GM19468 (cell line): ENCODE data around the gene TSPAN18.

Source experiments
- ATAC-seq: cut with Tn5 transposase; IDR thresholded peaks from one replicate; pipeline ENCODE4 v1.9.1; 2021; ENCODE audit warnings: mild to moderate bottlenecking, moderate library complexity, moderate number of reproducible peaks; ENCODE audit not compliant: unreplicated experiment; ENCODE audit errors: extremely low read depth

TSPAN18 gene

DNA sequence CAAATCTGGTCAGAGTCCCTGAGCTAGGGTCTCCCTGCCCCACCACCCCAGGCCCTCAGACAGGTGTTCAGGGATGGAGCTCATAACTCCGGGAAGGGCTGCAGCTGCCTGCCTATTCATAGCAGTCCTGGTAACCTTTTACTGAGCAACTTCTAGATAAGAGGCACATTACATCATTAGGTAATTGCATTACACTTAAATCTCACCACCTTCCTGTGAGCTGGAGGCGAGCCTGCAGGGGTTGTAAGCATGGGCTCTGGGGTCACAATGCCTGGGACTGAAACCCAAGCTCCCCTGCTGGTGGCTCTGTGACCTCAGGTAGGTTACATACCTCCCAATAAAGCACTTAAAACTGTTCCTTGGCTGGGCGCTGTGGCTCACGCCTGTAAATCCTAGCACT, 201.4 kb downstream of the TSPAN18 start:
- ATAC-seq: no peak

DNA sequence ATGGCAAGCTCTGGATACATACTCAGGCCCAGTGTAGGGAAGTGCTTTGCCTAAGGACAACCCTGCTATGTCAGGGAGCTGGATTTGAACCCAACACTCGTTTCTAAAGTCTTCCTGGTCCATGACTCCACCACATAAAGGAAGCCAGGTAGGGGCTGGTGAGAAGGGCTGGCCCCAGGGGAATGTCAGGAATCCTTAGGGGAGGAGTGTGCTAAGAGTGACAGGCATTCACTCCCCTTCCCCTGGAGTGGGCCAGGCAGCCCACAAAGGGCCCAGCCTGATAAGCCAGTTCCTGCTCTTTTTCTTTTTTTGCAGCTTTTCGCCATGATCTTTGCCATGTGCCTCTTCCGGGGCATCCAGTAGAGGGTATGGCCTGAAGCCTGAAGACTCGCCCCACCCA, 202.1 kb downstream of the TSPAN18 start:
- no peak for ATAC-seq

DNA sequence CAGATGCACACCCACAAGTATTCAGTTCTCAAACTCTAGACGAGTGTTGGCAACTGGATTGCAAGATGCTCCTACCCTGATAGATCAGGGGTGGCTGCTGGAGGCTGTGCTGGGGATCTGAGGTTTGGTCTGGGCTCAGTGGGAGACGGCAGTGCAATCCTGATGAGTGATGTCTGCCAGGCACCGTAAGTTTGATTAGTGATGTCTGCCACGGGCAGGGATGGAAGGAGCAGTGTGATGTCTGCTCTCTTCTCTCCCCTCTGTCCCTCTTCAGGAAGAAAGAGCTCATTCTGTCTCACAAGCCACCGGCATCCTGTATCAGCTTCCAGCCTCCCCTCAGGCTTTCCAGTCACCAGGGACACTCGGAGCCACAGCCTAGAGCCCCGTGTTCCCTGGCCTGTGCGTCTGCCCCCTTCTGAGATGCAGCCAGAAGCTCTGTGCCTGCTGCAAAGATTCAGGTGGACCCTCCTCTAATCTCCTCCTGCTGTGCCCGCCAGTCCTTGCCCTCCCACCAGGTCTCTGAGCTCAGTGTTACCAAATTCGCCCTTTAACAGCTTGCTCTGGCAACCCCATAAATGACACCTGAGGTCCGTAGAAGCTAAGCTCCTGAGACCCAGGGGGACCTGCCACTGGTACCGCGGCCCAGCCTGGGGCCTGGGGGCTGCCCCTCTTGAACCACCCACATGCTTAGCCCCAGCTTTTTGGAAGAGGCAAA, 204.0 kb downstream of the TSPAN18 start:
- no peak for ATAC-seq

DNA sequence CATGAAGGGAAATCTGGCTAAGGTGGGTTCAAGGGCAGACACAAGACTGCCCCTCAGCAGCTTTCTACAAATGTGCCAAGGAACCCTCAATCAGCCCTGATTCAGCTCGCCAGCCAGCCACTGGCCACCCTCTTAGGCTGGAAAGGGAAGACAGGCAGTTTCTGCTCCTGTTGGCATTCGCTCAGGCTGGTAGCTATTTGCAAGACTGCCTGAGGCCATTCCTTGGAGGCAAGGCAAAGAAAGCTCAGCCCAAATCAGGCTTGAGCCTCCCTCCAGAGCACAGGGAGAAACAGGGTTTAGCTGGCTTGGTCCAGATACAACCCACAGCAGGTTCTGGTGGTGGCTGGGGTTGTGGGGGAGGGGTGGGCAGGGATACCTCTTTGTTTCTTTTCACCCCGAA, 204.7 kb downstream of the TSPAN18 start:
- no peak for ATAC-seq

DNA sequence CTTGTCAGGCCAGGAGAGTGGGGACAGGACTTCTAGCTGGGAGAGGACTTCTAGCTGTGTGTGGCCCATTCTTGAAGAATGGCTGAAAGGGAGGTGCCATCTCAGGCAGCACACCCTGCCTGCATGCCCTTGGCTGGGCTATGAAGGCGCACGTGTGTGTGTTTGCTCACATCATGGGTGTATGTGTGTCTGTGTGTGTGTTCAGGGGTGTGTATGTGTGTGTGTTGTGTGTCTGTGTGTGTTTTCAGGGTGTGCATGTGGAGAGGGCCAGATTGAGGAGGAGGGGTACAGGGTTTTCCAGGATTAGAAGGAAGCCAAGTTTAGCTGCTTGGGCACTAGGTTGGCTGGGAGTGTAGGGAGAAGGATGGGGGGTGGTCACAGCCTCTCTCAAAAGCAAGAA, 207.3 kb downstream of the TSPAN18 start:
- ATAC-seq: no peak

DNA sequence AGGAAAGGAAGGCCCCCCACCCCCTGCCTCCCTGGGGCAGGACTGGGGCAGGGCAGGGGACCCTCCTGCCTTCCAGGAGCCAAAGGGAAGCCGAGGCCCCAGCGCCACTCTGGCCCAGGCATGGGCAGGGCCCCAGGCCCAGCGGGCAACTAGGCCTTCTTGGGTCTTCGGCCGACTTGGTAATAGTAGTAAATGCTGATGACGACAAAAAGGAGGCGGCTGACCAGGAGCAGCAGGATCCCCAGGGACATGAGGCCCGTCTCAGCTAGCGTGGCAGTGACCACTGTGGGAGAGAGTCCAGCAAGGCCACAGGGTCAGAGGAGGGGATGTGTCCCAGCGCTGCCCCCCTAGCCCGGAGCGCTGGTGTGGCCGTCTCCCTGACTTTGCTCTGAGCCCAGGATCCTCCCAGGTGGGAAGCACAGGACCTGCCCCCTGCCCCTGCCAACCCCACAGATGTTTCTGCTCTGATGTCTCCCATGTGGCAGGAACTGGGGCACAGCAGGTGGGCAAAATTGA, 208.0 kb downstream of the TSPAN18 start:
- ATAC-seq: no peak

DNA sequence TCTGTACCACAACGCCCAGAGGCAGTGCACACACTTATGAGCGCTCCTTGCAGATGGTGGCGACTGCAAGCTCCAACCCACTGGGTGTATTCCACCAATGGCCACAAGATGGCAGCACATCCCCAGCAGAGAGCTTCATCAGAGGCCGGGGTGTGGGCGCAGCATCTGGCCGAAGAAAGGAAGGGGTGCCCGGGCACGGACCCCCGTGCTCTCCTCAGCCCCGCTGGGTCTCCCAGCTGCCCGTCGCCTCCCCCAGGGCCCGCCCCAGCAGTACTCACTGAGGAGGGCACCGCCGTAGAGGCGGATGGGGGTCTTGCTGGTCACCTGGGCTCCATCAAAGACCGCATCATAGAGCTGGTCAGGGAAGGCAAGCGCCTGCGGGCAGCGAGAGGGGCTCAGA, 209.8 kb downstream of the TSPAN18 start:
- peak; percentile 58 for ATAC-seq

DNA sequence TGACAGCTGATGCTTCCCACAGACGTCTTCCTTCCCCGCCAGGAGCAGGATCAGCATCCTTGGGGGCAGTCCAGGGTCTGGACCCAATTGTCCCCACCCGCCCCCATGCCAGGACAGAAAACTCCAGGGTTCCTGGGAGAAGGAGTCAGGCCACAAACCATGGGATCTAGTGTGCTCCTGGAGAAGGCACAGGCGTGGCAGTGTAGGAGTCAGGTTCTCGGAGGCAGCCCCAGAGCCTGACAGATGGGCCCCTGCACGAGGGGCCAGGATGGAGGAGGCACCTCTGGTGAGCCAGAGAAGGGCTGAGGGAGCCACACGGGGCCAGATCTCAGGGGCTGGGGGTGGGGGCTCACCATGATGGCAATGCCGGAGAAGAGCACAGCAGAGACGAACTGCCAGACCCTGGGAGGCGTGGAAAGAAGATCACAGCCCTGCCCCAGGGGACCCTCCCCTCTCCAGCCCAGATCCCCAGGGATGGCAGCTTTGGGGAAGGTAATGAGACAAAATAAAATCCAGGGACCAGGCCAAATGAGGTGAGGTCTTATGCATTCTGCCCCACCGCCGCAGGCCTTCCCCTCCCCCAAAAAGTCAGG, 210.3 kb downstream of the TSPAN18 start:
- no peak for ATAC-seq

DNA sequence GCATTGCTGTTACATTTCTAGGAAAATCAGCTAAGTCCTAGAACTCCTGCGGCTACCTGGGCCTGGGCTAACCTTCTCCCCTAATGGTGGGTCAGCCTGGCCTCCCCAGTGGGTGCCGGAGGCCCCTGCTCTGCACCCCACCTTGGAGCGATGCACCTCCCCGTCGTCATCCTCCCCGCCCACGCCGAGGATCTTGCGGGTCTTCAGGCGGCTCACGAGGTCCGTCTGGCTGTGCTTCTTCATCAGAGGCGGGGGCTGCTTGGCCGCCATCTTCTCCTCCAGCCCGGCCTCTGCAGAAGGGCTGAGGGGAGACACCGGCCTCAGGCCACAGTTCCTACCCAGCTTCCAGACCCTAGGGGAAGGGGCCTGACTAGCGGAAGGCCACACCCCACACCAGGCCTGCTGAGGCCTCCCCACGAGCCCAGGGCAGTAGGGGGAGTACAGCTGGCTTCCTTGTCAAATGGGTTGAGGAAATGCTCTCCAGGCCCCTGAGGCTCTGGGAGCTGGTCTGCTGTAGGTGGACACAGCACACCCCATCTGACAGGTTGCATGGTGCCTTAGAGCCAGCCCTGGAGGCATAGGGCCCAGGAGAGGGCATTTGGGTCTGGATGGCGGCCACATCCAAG, 211.4 kb downstream of the TSPAN18 start:
- no peak for ATAC-seq

DNA sequence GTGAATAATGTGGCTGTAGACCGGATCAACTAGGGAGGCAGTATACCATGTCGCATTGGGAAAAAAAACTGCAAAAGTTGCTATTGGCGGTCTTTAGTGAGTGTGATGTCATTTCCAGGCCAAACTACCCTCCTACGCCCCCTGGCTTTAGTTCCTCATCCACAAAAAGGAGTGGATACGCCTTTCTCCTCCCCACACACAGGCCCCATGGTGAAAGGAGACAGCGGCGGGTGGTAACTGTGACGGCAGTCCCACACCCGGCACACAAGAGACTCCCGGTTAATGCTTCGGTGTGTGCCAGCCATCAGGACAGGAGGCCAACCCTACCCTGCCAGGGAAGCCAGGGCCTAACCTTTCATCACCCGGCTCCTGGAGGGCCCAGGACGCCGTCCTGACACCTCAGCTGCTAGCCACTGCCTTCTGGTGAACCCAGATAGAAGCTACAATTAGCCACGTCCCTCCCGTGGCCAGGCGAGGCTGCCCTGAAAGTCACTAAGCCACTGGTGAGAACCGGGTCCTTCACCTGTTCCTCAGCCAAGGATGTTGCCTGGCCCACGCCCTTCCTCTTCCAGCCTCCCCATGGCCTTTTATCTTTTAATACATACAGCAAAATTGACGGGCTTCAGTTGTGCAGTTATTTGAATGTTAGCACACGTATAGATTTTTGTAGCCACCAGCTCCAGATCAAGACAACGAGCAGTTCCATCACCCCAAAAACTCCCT, 213.1 kb downstream of the TSPAN18 start:
- no peak for ATAC-seq

DNA sequence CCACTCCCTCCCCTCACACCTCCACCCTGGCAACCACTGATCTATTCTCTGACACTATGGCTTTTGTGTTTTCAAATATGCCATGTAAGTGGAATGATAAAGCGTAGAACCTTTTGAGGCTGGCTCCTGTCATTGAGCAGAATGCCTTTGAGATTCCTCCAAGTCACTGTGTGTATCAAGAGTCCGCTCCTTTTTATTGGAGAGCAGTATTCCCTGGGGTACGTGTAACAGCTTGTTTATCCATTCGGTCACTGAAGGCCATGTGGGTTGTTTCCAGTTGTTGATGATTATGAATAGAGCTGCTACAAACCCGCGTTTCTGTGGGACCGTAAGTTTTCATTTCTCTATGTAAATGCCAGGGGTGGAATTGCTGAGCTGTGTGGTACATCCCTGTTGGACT, 213.6 kb downstream of the TSPAN18 start:
- ATAC-seq: no peak

DNA sequence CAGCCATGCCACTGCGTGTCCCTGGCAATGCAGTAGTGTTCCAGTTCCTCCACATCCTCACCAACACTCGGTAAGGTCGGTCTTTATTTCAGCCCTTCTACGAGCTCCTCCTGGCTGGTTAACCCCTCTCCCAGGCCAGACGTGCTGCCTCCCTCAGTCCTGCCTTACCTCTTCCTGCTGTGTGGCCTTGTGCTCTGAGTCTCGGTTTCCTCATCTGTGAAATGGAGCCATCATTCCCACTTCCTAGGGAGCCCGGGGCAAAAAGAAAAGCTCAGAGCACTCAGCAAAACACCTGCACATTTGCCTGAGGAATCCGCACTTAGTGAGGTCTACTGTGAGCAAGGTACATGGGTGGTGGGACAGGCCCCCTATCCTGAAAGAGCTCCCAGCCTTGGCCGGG, 214.1 kb downstream of the TSPAN18 start:
- no peak for ATAC-seq

DNA sequence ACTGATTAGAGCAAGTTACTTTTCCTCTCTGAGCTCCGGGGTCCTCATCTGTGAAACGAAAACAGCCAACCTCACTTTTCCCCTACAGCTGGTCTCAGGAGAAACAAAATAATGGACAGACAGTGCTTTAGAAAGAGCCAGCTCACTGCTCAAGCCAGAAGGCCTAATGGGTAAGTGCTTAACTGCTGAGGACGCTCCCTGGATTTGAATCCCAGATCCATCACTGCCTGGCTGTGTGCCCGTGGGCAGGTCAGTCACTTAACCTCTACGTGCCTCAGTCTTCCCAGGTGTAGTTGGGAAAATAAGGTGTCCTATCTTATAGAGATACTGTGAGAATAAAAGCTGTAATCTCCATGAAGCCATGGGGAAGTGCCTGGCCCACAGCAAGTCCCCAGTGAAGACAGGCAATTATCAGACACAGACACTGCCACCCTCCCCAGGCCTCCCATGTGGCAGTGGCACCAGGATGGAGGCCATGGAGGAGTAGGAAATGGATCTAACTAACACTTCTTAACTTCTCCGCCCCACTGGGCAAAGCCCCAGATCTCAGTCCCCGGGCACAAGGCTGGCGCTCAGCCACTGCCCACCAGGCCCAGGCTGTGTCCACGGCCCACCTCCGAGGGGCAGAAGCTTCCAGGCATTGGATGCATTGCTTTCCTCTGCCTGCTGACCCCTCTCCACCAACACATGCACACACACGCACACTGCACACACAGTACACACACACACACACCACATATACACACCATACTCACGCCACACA, 214.7 kb downstream of the TSPAN18 start:
- no peak for ATAC-seq

DNA sequence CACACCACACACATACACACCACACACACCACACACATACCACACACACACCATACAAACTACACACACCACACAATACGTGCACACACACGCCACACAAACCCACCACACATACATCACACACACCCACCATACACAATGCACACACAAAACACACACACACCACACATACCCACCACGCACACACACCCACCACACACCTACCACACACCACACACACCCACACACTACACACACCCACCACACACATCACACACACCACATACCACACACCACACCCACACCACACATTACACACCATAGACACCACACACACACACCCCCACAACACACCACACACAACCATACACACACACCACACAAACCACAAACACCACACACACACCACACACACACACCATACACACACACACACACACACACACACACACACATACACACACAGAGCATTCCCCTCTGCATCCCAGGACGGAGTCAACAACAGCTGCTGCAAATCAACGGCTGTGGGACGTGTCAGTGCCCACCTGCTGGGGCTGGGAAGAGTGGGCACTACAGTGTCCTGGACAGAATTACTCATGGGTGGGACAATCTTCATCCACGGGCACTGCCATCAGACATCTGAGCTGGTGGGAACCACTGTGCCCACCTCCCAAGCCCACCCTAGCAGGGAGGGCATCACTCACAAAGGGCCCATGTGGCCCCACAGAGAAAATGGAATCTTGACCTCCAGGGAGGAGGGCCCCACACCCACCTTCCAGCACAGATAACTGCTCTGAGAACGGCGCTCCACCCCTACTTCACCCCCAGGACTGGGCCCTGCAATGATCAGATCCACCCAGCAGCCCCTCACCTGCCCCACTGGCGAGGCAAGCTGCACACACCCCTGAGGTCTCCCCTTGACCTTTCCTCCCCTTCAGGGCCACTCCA, 215.5 kb downstream of the TSPAN18 start:
- ATAC-seq: no peak

DNA sequence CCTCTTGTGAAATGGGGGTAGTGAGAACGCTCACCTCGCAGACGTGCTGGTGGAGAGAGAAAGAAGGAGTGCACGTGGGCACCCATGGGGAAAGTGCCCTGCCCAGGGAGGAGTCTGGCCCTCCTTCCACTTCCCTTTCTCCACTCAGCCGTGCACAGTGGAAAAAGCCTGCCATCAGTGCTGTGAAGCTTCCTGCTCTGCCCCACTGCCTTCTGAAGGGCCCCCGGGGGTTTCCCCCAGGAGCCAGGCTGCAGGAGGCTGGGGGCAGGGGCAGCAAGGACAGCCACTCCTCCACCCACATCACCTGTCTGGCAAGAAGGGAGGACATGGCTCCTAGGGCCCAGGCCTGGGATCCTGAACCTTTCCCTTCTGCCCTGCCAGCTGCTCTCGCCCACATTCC, 216.4 kb downstream of the TSPAN18 start:
- no peak for ATAC-seq

DNA sequence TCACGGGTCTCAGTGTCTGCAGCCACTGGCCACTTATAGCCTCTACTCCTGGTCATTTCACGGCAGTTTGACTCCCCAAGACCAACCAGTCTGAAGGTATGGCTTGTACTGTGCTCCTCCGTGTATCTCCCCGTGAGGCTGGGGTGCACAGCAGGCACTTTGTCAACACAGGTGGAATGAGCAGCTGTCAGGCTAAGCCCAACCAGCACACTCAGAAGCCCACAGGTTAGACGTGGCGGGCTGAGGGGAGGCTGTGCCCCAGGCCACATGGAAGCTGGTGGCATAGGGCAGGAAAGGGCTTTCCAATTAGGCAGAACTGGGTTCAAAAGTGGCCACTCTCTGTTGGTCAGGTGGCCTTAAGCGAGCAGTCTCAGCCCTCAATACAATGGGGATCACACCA, 216.9 kb downstream of the TSPAN18 start:
- no peak for ATAC-seq

DNA sequence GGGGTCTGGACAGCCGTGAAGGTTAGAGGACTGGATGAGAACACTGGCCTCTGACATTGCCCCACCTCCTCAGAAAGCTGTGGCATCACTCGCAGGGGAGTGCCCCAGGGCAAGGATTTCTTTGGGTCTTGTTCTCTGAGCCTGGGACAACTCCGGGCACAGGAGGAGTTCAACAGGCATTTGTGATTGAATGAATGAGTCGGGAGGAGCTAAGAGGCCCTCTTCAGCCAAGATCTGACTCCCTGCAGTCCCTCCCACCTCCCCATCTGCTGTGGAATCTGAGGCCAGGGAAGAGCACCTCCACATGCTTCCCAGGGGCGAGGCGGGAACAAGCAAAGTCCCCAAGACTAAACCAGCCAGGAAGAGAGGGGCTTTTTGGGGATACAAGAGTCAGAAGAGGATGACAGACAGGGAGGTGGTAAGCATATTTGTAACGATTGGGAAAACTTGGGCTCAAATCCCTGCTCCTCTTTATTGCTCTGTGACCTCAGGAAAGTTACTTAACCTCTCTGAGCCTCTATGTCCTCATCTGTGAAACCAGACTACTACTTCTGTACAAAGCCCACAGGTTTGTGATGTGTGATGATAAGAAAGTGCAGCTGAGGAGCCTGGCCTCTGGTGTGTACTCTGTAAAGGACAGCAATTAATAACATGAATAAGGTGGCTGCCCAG, 217.6 kb downstream of the TSPAN18 start:
- ATAC-seq: no peak

DNA sequence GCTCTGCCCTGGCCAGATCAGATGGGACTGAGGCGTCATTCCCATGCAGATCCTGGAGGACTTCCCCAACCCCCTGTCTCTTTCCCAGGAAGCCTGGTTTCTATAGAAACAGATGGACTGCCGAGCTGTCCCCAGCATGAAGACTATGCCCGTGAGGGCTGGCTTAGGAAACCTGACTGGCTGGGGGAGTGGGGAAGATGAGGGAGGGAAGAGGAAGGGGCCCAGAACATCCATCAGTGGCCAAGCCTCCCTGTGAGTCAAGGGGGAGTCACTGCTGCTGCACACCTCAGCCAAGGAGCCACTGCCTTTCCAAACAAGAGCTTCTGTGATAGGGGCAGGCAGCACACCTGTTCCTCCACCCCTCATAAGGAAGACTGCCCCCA, 218.1 kb downstream of the TSPAN18 start:
- ATAC-seq: no peak

DNA sequence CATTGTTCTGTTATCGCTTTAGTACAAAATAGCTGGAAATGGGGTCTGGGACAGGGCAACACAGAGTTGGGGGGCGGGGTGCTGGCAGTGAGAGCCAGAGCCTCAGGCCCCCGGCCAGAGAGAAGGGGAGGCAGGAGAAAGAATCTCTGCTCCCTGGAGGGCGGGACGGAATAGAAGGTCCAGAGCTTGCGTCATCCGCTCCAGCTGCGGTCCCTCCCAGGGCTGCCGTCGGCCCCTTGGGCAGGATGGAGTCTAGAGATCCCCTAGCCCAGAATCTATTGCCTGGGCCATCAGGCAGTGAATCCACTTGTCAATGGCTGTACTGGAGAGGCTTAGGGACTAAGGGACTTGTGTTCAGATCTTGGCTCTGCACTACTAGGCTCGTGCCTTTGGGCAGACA, 218.9 kb downstream of the TSPAN18 start:
- no peak for ATAC-seq
